ENCODE results near the gene GRK2.

GRK2 gene

DNA sequence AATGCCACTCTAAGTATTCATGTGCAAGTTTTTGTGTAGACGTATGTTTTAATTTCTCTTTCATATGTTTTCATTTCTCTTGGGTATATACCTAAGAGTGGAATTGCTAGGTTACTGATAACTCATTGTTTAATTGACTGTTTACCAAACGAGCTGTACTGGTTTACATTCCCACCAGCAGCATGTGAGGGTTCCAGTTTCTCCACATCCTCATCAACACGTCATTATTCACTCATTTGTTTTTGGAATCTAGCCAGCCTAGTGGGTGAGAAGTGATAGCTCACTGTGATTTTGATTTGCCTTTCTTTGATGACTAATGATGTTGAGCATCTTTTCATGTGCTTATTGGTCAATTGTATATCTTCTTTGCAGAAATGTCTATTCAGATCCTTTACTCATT lies 26.8 kb downstream of the GRK2 start:
- TF ChIP-seq, protein P1, sequence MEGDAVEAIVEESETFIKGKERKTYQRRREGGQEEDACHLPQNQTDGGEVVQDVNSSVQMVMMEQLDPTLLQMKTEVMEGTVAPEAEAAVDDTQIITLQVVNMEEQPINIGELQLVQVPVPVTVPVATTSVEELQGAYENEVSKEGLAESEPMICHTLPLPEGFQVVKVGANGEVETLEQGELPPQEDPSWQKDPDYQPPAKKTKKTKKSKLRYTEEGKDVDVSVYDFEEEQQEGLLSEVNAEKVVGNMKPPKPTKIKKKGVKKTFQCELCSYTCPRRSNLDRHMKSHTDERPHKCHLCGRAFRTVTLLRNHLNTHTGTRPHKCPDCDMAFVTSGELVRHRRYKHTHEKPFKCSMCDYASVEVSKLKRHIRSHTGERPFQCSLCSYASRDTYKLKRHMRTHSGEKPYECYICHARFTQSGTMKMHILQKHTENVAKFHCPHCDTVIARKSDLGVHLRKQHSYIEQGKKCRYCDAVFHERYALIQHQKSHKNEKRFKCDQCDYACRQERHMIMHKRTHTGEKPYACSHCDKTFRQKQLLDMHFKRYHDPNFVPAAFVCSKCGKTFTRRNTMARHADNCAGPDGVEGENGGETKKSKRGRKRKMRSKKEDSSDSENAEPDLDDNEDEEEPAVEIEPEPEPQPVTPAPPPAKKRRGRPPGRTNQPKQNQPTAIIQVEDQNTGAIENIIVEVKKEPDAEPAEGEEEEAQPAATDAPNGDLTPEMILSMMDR (IDR thresholded peaks at IDR 0.05; ENCODE audit: control insufficient read depth, extremely low read depth, insufficient read depth): no peak
- no peak for DNase-seq (ENCODE audit: low read depth)
- no peak overlapping the region for H3K4me3 ChIP-seq (ENCODE audit: low read depth, low read length)

DNA sequence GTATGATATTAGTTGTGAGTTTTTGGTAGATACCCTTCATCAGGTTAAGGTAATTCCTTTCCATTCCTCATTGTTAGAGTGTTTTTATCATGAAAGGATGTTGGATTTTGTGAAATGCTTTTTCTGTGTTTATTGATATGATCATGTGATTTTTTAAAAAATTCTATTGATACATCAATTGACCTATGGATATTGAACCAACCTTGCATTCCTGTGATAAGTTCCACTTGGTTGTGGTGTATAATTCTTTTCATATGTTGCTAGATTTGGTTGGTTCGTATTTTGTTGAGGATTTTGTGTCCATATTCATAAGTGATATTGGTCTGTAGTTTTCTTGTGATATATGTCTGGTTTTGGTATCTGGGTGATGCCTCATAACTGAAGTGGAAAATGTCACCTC lies 29.6 kb downstream of the GRK2 start:
- H3K4me3 ChIP-seq (ENCODE audit: low read depth, low read length): no peak overlapping the region
- DNase-seq (ENCODE audit: low read depth): no peak
- TF ChIP-seq, protein P1 (IDR thresholded peaks at IDR 0.05; ENCODE audit: control insufficient read depth, extremely low read depth, insufficient read depth): no peak

GRCh38 chr11:67298786-67299185 lies 32.5 kb downstream of the GRK2 start:
- DNase-seq (ENCODE audit: low read depth): no peak
- TF ChIP-seq, protein P1 (IDR thresholded peaks at IDR 0.05; ENCODE audit: control insufficient read depth, extremely low read depth, insufficient read depth): no peak
- no peak overlapping the region for H3K4me3 ChIP-seq (ENCODE audit: low read depth, low read length)

DNA sequence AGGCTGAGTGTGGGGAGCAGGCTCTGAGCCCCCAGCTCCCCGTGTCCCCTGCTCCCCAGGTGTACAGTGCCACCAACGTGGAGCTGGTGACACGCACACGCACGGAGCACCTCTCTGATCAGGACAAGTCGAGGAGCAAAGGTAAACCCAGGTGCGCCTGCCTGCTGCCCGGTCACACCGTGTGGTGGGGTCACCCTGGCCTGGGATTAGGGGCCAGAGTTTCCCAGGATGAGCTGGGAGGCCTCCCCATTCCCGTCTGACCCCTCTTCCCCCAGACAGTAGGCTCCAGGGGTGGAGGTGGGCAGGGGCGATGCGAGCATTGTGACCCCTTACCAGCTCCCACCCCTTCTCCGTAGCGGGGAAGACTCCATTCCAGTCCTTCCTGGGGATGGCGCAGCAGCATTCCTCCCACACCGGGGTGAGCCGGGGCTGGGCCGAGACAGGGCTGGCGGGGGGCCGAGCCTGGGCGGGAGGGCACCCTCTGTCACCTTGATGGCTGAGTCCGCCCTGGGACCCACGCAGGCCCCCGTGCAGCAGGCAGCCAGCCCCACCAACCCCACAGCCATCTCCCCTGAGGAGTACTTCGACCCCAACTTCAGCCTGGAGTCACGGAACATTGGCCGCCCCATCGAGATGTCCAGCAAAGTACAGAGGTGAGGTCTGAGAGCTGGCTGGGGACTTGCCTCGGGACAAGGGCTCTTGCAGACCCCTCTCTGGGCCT lies 33.4 kb downstream of the GRK2 start:
- no peak for DNase-seq (ENCODE audit: low read depth)
- H3K4me3 ChIP-seq (ENCODE audit: low read depth, low read length): no peak overlapping the region
- TF ChIP-seq, protein P1 (IDR thresholded peaks at IDR 0.05; ENCODE audit: control insufficient read depth, extremely low read depth, insufficient read depth): no peak

- TF ChIP-seq, protein P1 (IDR thresholded peaks at IDR 0.05; ENCODE audit: control insufficient read depth, extremely low read depth, insufficient read depth): no peak
- DNase-seq (ENCODE audit: low read depth): no peak
- H3K4me3 ChIP-seq (ENCODE audit: low read depth, low read length): no peak overlapping the region
These were observed 34.0 kb downstream of the GRK2 start for GRCh38 chr11:67300256-67300755.

DNA sequence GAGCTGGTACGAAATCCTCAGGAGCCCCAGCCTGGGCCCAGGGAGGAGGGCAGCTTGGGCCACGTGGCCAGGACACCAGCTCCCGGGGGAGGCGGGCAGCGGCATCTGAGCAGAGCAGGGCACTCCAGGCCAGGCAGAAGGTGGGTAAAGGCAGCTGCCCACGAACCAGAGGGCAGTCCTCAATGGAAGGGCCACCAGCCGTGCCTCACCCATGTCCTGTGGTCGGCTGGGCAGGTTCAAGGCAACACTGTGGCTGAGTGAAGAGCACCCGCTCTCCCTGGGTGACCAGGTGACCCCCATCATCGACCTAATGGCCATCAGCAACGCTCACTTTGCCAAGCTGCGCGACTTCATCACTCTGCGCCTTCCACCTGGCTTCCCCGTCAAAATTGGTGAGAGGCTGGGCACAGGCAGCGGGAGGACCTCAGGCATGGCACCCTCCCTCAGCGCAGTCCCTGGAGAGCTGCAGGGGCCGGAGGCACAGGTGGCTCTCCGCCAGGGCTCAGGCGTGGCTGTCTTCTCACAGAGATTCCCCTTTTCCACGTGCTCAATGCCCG lies 34.6 kb downstream of the GRK2 start:
- TF ChIP-seq, protein P1 (IDR thresholded peaks at IDR 0.05; ENCODE audit: control insufficient read depth, extremely low read depth, insufficient read depth): no peak
- no peak overlapping the region for H3K4me3 ChIP-seq (ENCODE audit: low read depth, low read length)
- no peak for DNase-seq (ENCODE audit: low read depth)

Measured in LNCaP clone FGC (cell line).